HepG2 (cell line): ENCODE measurements around the gene TRIM25. TPM values are rescaled to one million over a fixed set of nuclear protein-coding genes. Genes with fewer than 3 reads are reported as not detected.
A peak's percentile ranks its signal among the peaks of the same experiment; 100 is the strongest.

Experiments
- FOXP1 ChIP-seq, 2 experiments: fragments of 450-650 bp in 1 of 2; IDR thresholded peaks; 2 replicates each; pipeline ENCODE4 v1.6.1; 2017 to 2018; ENCODE audit warnings: antibody characterized with exemption in 1 of 2
- MAFK ChIP-seq, 2 experiments: IDR thresholded peaks in 1 of 2; conservative IDR thresholded peaks in 1 of 2; 2 replicates each; pipeline ENCODE4 v1.6.1; 2011; ENCODE audit warnings: improper control_type of control experiment in 2 of 2, low read length in 2 of 2
- PAF1 ChIP-seq: IDR thresholded peaks from 2 replicates; pipeline ENCODE4 v1.6.1; 2016; ENCODE audit warnings: missing genetic modification reagents, missing compliant biosample characterization
- ZFP1 ChIP-seq: IDR thresholded peaks from 2 replicates; pipeline ENCODE4 v1.6.1; 2016
- ZNF343 ChIP-seq: sonication (generic); formaldehyde crosslinking; IDR thresholded peaks from 2 replicates; pipeline ENCODE4 v1.4.0; 2020; ENCODE audit warnings: mild to moderate bottlenecking, missing genetic modification reagents
- ZNF644 ChIP-seq: IDR thresholded peaks from 2 replicates; pipeline ENCODE4 v1.6.1; 2016; ENCODE audit warnings: low read depth
- ZNF670 ChIP-seq: sonication (generic); formaldehyde crosslinking; IDR thresholded peaks from 2 replicates; pipeline ENCODE4 v1.8.0; 2022; ENCODE audit warnings: mild to moderate bottlenecking, missing genetic modification reagents, borderline replicate concordance
- ZNF713 ChIP-seq: sonication (generic); formaldehyde crosslinking; IDR thresholded peaks from 2 replicates; pipeline ENCODE4 v1.4.0; 2020; ENCODE audit warnings: mild to moderate bottlenecking, missing genetic modification reagents
- ZNF841 ChIP-seq: sonication (generic); formaldehyde crosslinking; IDR thresholded peaks from 2 replicates; pipeline ENCODE4 v1.8.1; 2023; ENCODE audit warnings: missing genetic modification reagents, borderline replicate concordance
- ZSCAN22 ChIP-seq: sonication (generic); formaldehyde crosslinking; IDR thresholded peaks from 2 replicates; pipeline ENCODE4 v1.4.0; 2020; ENCODE audit warnings: mild to moderate bottlenecking, missing genetic modification reagents
- polyA plus RNA-seq, 8 experiments: library from polyadenylated mRNA; depleted of rRNA in 3 of 8; stranded (reverse) in 7 of 8; unstranded in 1 of 8; fragments of >200 nt; fragmentation: Illumina TruSeq in 4 of 8; extraction: Trizol in 4 of 8; gene quantifications; 2 replicates each; pipeline versions ENCODE4 v1.2.1 to v1.2.3, GENCODE V29; 2011 to 2016; ENCODE audit warnings: low read depth in 4 of 8, missing spikeins in 1 of 8, mixed read lengths in 1 of 8; ENCODE audit not compliant: insufficient read depth in 1 of 8
- total RNA-seq, 5 experiments: library from RNA; depleted of rRNA; stranded (reverse); fragments of >200 nt; fragmentation: Illumina TruSeq; extraction: Trizol; gene quantifications; 2 replicates each; pipeline ENCODE4 v1.2.3, GENCODE V29; 2016; ENCODE audit warnings: low read depth in 1 of 5
- TF ChIP-seq, protein P1 (sequence below): sonication (generic); formaldehyde crosslinking; IDR thresholded peaks from 2 replicates; pipeline ENCODE4 v1.4.0; 2020; ENCODE audit warnings: mild to moderate bottlenecking, missing genetic modification reagents
- TF ChIP-seq, protein P2 (sequence below): sonication (generic); formaldehyde crosslinking; IDR thresholded peaks from 2 replicates; pipeline ENCODE4 v1.4.0; 2020; ENCODE audit warnings: low read depth, missing genetic modification reagents
- TF ChIP-seq, protein P3 (sequence below): sonication (generic); formaldehyde crosslinking; IDR thresholded peaks from 2 replicates; pipeline ENCODE4 v1.4.0; 2020; ENCODE audit warnings: missing genetic modification reagents
- TF ChIP-seq, protein P4 (sequence below): sonication (generic); formaldehyde crosslinking; IDR thresholded peaks from 2 replicates; pipeline ENCODE4 v1.4.0; 2020; ENCODE audit warnings: missing genetic modification reagents

Gene TRIM25
- total and polyA plus RNA-seq, 2 of the 13 experiments (the other 11 are each of a cell fraction or from before 2014, with no cell fraction given) = 30.8 to 42.2 TPM

DNA sequence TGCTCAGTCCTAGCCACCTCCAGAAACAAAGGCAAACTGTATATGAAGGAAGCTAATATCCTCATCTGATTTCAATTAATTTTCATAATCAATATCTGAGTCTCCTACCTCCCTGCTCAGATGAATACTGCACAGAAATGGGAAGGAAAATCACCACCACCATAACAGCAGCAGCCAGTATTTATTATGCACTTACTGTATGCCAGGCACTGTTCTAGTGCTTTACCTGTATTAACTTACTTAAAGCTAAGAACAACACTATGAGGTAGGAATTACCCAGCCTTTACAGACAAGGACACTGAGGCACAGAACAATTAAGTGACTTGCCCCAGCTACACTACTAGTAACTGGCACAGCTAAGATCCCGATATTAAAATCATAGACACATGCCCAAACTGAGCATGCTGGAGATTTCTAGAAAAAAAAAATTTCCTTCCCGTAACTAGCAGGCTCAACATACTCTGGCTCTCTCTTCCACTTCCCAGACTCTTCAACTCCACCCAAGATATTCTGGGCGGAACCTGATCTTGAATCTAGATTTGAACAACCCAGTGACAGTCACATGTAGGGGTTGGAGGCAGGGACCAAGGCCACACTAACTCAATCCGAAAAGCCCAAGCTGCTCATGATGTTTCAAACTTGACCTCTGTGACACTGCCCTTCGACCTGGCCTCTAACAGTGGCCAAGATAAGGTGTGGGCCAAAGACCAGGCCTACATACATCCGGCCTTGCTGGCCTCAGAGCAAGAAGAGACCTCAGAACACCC, 3.9 kb downstream of the TRIM25 start (continued):
- TF ChIP-seq, protein P1, sequence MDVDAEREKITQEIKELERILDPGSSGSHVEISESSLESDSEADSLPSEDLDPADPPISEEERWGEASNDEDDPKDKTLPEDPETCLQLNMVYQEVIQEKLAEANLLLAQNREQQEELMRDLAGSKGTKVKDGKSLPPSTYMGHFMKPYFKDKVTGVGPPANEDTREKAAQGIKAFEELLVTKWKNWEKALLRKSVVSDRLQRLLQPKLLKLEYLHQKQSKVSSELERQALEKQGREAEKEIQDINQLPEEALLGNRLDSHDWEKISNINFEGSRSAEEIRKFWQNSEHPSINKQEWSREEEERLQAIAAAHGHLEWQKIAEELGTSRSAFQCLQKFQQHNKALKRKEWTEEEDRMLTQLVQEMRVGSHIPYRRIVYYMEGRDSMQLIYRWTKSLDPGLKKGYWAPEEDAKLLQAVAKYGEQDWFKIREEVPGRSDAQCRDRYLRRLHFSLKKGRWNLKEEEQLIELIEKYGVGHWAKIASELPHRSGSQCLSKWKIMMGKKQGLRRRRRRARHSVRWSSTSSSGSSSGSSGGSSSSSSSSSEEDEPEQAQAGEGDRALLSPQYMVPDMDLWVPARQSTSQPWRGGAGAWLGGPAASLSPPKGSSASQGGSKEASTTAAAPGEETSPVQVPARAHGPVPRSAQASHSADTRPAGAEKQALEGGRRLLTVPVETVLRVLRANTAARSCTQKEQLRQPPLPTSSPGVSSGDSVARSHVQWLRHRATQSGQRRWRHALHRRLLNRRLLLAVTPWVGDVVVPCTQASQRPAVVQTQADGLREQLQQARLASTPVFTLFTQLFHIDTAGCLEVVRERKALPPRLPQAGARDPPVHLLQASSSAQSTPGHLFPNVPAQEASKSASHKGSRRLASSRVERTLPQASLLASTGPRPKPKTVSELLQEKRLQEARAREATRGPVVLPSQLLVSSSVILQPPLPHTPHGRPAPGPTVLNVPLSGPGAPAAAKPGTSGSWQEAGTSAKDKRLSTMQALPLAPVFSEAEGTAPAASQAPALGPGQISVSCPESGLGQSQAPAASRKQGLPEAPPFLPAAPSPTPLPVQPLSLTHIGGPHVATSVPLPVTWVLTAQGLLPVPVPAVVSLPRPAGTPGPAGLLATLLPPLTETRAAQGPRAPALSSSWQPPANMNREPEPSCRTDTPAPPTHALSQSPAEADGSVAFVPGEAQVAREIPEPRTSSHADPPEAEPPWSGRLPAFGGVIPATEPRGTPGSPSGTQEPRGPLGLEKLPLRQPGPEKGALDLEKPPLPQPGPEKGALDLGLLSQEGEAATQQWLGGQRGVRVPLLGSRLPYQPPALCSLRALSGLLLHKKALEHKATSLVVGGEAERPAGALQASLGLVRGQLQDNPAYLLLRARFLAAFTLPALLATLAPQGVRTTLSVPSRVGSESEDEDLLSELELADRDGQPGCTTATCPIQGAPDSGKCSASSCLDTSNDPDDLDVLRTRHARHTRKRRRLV = no peak
- TF ChIP-seq MAFK (conservative IDR thresholded peaks at IDR 0.05 in 1 of 2, IDR thresholded peaks at IDR 0.05 in 1 of 2; ENCODE audit: low read length in 2 of 2) (no peak), PAF1 (no peak), FOXP1 (IDR thresholded peaks at IDR 0.05) (no peak), FOXP1 (CRISPR knock-in tag; IDR thresholded peaks at IDR 0.05) (peak; percentile 24; the same call in 1 of the 2 replicates), ZFP1 (no peak), ZNF841 (CRISPR knock-in tag) (no peak), ZNF670 (CRISPR knock-in tag) (no peak), ZSCAN22 (CRISPR knock-in tag) (no peak), ZNF644 (CRISPR knock-in tag) (peak; percentile 24; the same call in 1 of the 2 replicates), ZNF343 (CRISPR knock-in tag) (no peak), ZNF713 (CRISPR knock-in tag) (no peak)
- TF ChIP-seq, protein P2, sequence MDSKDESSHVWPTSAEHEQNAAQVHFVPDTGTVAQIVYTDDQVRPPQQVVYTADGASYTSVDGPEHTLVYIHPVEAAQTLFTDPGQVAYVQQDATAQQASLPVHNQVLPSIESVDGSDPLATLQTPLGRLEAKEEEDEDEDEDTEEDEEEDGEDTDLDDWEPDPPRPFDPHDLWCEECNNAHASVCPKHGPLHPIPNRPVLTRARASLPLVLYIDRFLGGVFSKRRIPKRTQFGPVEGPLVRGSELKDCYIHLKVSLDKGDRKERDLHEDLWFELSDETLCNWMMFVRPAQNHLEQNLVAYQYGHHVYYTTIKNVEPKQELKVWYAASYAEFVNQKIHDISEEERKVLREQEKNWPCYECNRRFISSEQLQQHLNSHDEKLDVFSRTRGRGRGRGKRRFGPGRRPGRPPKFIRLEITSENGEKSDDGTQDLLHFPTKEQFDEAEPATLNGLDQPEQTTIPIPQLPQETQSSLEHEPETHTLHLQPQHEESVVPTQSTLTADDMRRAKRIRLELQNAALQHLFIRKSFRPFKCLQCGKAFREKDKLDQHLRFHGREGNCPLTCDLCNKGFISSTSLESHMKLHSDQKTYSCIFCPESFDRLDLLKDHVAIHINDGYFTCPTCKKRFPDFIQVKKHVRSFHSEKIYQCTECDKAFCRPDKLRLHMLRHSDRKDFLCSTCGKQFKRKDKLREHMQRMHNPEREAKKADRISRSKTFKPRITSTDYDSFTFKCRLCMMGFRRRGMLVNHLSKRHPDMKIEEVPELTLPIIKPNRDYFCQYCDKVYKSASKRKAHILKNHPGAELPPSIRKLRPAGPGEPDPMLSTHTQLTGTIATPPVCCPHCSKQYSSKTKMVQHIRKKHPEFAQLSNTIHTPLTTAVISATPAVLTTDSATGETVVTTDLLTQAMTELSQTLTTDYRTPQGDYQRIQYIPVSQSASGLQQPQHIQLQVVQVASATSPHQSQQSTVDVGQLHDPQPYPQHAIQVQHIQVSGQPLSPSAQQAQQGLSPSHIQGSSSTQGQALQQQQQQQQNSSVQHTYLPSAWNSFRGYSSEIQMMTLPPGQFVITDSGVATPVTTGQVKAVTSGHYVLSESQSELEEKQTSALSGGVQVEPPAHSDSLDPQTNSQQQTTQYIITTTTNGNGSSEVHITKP = no peak
- TF ChIP-seq, protein P3, sequence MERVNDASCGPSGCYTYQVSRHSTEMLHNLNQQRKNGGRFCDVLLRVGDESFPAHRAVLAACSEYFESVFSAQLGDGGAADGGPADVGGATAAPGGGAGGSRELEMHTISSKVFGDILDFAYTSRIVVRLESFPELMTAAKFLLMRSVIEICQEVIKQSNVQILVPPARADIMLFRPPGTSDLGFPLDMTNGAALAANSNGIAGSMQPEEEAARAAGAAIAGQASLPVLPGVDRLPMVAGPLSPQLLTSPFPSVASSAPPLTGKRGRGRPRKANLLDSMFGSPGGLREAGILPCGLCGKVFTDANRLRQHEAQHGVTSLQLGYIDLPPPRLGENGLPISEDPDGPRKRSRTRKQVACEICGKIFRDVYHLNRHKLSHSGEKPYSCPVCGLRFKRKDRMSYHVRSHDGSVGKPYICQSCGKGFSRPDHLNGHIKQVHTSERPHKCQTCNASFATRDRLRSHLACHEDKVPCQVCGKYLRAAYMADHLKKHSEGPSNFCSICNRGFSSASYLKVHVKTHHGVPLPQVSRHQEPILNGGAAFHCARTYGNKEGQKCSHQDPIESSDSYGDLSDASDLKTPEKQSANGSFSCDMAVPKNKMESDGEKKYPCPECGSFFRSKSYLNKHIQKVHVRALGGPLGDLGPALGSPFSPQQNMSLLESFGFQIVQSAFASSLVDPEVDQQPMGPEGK (CRISPR knock-in tag) = peak; percentile 48; the same call in 1 of the 2 replicates
- TF ChIP-seq, protein P4, sequence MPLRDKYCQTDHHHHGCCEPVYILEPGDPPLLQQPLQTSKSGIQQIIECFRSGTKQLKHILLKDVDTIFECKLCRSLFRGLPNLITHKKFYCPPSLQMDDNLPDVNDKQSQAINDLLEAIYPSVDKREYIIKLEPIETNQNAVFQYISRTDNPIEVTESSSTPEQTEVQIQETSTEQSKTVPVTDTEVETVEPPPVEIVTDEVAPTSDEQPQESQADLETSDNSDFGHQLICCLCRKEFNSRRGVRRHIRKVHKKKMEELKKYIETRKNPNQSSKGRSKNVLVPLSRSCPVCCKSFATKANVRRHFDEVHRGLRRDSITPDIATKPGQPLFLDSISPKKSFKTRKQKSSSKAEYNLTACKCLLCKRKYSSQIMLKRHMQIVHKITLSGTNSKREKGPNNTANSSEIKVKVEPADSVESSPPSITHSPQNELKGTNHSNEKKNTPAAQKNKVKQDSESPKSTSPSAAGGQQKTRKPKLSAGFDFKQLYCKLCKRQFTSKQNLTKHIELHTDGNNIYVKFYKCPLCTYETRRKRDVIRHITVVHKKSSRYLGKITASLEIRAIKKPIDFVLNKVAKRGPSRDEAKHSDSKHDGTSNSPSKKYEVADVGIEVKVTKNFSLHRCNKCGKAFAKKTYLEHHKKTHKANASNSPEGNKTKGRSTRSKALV = no peak
